Measurements from ENCODE around the gene IGFBP6. TPM values are rescaled to one million over a fixed set of nuclear protein-coding genes. Genes with fewer than 3 reads are reported as not detected.
A peak's percentile ranks its signal among the peaks of the same experiment; 100 is the strongest.

Gene IGFBP6
- total and polyA plus RNA-seq, 9 of the 15 experiments (the other 6 are each of a cell fraction or from before 2014, with no cell fraction given): 0.15 to 1.4 (median 0.54) TPM

GRCh38 chr12:53071591-53072551 is 25.6 kb upstream of the IGFBP6 start (continued):
- TF ChIP-seq REST (IDR thresholded peaks at IDR 0.05; ENCODE audit: borderline replicate concordance): 0 out of 2 replicates have a peak, but pooled peaks have one; percentile 32
- TF ChIP-seq REST (CRISPR knock-in tag; IDR thresholded peaks at IDR 0.05; ENCODE audit: low read depth): no peak
- TF ChIP-seq XRCC5 (IDR thresholded peaks at IDR 0.05; ENCODE audit: low read depth, low read length): 0 out of 2 replicates have a peak, but pooled peaks have one; percentile 43
- no peak for TF ChIP-seq ZKSCAN3 (CRISPR knock-in tag; IDR thresholded peaks at IDR 0.05)
- TF ChIP-seq GMEB1 (CRISPR knock-in tag; IDR thresholded peaks at IDR 0.05): no peak
- no peak for TF ChIP-seq ZNF24 (IDR thresholded peaks at IDR 0.05)
- TF ChIP-seq NR3C1 (CRISPR knock-in tag; IDR thresholded peaks at IDR 0.05): no peak
- TF ChIP-seq ZNF592 (IDR thresholded peaks at IDR 0.05): peak; percentile 46; the same call in 1 of the 2 replicates
- TF ChIP-seq ZNF395 (CRISPR knock-in tag; IDR thresholded peaks at IDR 0.05): no peak
- no peak for TF ChIP-seq RFX1 (IDR thresholded peaks at IDR 0.05)
- TF ChIP-seq CBX1 (IDR thresholded peaks at IDR 0.05; ENCODE audit: low read depth): no peak
- TF ChIP-seq YBX1 (IDR thresholded peaks at IDR 0.05): no peak
